ENCODE data around the gene PBX1.

DNA sequence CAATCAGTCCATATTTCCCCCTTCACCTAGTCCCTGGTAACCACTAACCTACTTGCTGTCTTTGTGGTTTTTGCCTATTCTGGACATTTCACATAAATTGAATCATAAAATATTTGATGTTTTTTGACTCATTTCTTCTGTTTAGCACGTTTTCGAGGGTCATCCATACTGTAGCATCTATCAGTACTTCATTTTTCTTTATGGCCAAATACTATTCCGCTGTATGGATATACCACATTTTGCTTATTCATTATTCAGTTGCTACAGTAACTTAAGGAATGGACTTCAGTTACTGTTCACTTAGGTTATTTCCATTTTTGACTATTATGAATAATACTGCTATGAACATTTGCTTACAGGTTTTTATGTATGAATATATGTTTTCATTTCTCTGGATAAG lies 12.3 kb downstream of the PBX1 start:
- TF ChIP-seq, protein P1, sequence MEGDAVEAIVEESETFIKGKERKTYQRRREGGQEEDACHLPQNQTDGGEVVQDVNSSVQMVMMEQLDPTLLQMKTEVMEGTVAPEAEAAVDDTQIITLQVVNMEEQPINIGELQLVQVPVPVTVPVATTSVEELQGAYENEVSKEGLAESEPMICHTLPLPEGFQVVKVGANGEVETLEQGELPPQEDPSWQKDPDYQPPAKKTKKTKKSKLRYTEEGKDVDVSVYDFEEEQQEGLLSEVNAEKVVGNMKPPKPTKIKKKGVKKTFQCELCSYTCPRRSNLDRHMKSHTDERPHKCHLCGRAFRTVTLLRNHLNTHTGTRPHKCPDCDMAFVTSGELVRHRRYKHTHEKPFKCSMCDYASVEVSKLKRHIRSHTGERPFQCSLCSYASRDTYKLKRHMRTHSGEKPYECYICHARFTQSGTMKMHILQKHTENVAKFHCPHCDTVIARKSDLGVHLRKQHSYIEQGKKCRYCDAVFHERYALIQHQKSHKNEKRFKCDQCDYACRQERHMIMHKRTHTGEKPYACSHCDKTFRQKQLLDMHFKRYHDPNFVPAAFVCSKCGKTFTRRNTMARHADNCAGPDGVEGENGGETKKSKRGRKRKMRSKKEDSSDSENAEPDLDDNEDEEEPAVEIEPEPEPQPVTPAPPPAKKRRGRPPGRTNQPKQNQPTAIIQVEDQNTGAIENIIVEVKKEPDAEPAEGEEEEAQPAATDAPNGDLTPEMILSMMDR (IDR thresholded peaks at IDR 0.05) = no peak
- TF ChIP-seq POLR2A (IDR thresholded peaks at IDR 0.05) (no peak), POLR2AphosphoS5 (IDR thresholded peaks at IDR 0.05) (no peak), EP300 (IDR thresholded peaks at IDR 0.05) (no peak)

All from sigmoid colon (tissue), 4 donors.